Adrenal gland (tissue), 12 donors: ENCODE results near the gene AP1B1. TPM values are rescaled to one million over a fixed set of nuclear protein-coding genes. Genes with fewer than 3 reads are reported as not detected.

Experiments
- DNase-seq, 7 donors: peaks; one replicate each; pipeline ENCODE4 v3.0.0-alpha.2; 2019 to 2020
- H3K27ac ChIP-seq, 5 donors: fragments of 200-600 bp; sonication (generic) in 4 of 5; 1 replicate in 3 of 5; 2 replicates in 2 of 5; pipeline versions ENCODE4 v1.5.1 to v1.8.0; 2016 to 2020; ENCODE audit warnings: mild to moderate bottlenecking in 1 of 5
- H3K27me3 ChIP-seq: fragments of 200-600 bp; 2 replicates; pipeline ENCODE4 v1.8.0; 2021
- H3K36me3 ChIP-seq, 2 donors: fragments of 200-600 bp; replicated peaks in 1 of 2; 1 replicate in 1 of 2; 2 replicates in 1 of 2; pipeline versions ENCODE4 v1.5.1 to v1.8.0; 2018 to 2022
- H3K4me1 ChIP-seq, 2 donors: fragments of 200-600 bp; replicated peaks in 1 of 2; 1 replicate in 1 of 2; 2 replicates in 1 of 2; pipeline versions ENCODE4 v1.5.1 to v1.8.0; 2018 to 2021
- H3K4me3 ChIP-seq, 4 donors: fragments of 200-600 bp; sonication (generic) in 3 of 4; one replicate each; pipeline ENCODE4 v1.5.1; 2016 to 2018
- H3K9me3 ChIP-seq, 3 donors: fragments of 200-600 bp; sonication (generic) in 1 of 3; replicated peaks in 1 of 3; 1 replicate in 2 of 3; 2 replicates in 1 of 3; pipeline versions ENCODE4 v1.5.1 to v1.8.0; 2016 to 2021
- CTCF ChIP-seq, 6 experiments: fragments of 450-650 bp in 4 of 6; fragments of 200-600 bp in 2 of 6; sonication (generic) in 1 of 6; IDR thresholded peaks; 1 replicate in 5 of 6; 2 replicates in 1 of 6; pipeline versions ENCODE4 v1.5.1 to v1.8.0; 2016 to 2021; ENCODE audit warnings: antibody characterized with exemption in 6 of 6, mild to moderate bottlenecking in 2 of 6, moderate library complexity in 1 of 6
- POLR2A ChIP-seq, 2 donors: fragments of 450-650 bp; IDR thresholded peaks; one replicate each; pipeline ENCODE4 v1.6.1; 2017; ENCODE audit warnings: antibody characterized with exemption in 2 of 2, mild to moderate bottlenecking in 2 of 2, moderate library complexity in 1 of 2
- WGBS, 4 donors: extraction: QIAGEN DNeasy Blood & Tissue Kit in 2 of 4; methylation state at CpG; one replicate each; pipeline versions ENCODE4 v1.1.5 to v1.1.7; 2013 to 2017; 5-methylcytosine and 5-hydroxymethylcytosine counted together
- intact Hi-C, 2 donors: fragments of 100-400 bp; cut with DNase I; formaldehyde crosslinking; loops; one replicate each; pipeline versions ENCODE4 v1.14.1 to v1.15.0; 2022 to 2023
- polyA plus RNA-seq, 3 donors: library from polyadenylated mRNA; stranded (reverse); fragments of 200-250 nt in 2 of 3; fragments of 350-450 nt in 1 of 3; fragmentation: Illumina TruSeq in 1 of 3; extraction: RNeasy Lipid Tissue Mini Kit (QIAGEN cat#74804) in 1 of 3; gene quantifications; one replicate each; pipeline ENCODE4 v1.2.3, GENCODE V29; 2013 to 2014
- total RNA-seq, 9 donors: library from RNA; depleted of rRNA in 4 of 9; stranded (reverse); fragments of >200 nt in 4 of 9; fragments of 120-200 nt in 1 of 9; fragmentation: NEBNext Ultra II Directional in 1 of 9; extraction: Animal tissue kit (Norgen Biotek cat#: 25700) in 1 of 9; gene quantifications; one replicate each; pipeline versions ENCODE4 v1.1.0 to v1.2.4, GENCODE V29; 2013 to 2023
- donor health status: healthy with polysubstance abuse.
- donor health status: Bipolar disorder and iron deficiency.
- donor health status: DM: yes; HTN: yes; CAD: no.
- donor health status: DM: no; HTN: no; CAD: no.
- donor health status: DM: no; HTN: no; CAD: no.
- donor health status: DM: yes; HTN: yes; CAD: no.

The AP1B1 gene
- total and polyA plus RNA-seq, 12 donors = 47.6 to 190 (median 109) TPM

GRCh38 chr22:29352778-29353177, 35.6 kb downstream of the AP1B1 start:
- WGBS, 4 donors = 80 to 86% (median 83%) methylated on average over 9 of the region's 9 CpGs
- Histone ChIP-seq H3K9me3 (no peaks in the 10 kb centered on the region), H3K4me1 (no peaks in the 10 kb centered on the region), H3K36me3 (peaks cover 0 to 98% of the 10 kb centered on the region in 2 donors), H3K27me3 (no peaks in the 10 kb centered on the region), H3K4me3 (no peak overlapping the region), H3K27ac (no peak overlapping the region)
- DNase-seq = no peak
- TF ChIP-seq CTCF (IDR thresholded peaks at IDR 0.05) = no peak
- no peak for TF ChIP-seq POLR2A (IDR thresholded peaks at IDR 0.05)
- intact Hi-C loops = loop anchor here in 1 of 2 donors (5.0 kb wide), 1 partner anchor 35 kb away; the partner anchor contains the start of gene RASL10A

GRCh38 chr22:29351891-29352290, 36.5 kb downstream of the AP1B1 start:
- Histone ChIP-seq H3K9me3 (no peaks in the 10 kb centered on the region), H3K27ac (no peak overlapping the region), H3K4me1 (no peaks in the 10 kb centered on the region), H3K4me3 (no peak overlapping the region), H3K36me3 (peaks cover 0 to 99% of the 10 kb centered on the region in 2 donors), H3K27me3 (no peaks in the 10 kb centered on the region)
- intact Hi-C loops = loop anchor here in 1 of 2 donors (5.0 kb wide), 1 partner anchor 35 kb away; the partner anchor contains the start of gene RASL10A
- DNase-seq = no peak
- TF ChIP-seq POLR2A (IDR thresholded peaks at IDR 0.05) (no peak), CTCF (IDR thresholded peaks at IDR 0.05) (no peak)
- WGBS, 4 donors = 85 to 94% (median 88%) methylated on average over 2 to 9 of the region's 9 CpGs

- DNase-seq = no peak
- intact Hi-C loops = loop anchor here in 1 of 2 donors (5.0 kb wide), 1 partner anchor 34 kb away; the partner anchor contains the start of gene RASL10A
- Histone ChIP-seq H3K4me3 (no peak overlapping the region), H3K27me3 (no peaks in the 10 kb centered on the region), H3K9me3 (no peaks in the 10 kb centered on the region), H3K4me1 (no peaks in the 10 kb centered on the region), H3K36me3 (peaks cover 0 to 97% of the 10 kb centered on the region in 2 donors), H3K27ac (no peak overlapping the region)
- WGBS, 4 donors = 94 to 99% (median 96%) methylated on average over 3 to 6 of the region's 6 CpGs
- TF ChIP-seq POLR2A (IDR thresholded peaks at IDR 0.05) (no peak), CTCF (IDR thresholded peaks at IDR 0.05) (no peak)
These were observed 37.3 kb downstream of the AP1B1 start for GRCh38 chr22:29351042-29351441.

GRCh38 chr22:29348956-29349355, 39.4 kb downstream of the AP1B1 start:
- H3K4me3 ChIP-seq = no peak overlapping the region
- peaks cover 0 to 84% of the 10 kb centered on the region in 2 donors for H3K36me3 ChIP-seq
- H3K27me3 ChIP-seq = no peaks in the 10 kb centered on the region
- TF ChIP-seq CTCF (IDR thresholded peaks at IDR 0.05) (no peak), POLR2A (IDR thresholded peaks at IDR 0.05) (no peak)
- DNase-seq = no peak
- 90 to 93% (median 92%) methylated on average over 18 of the region's 18 CpGs for WGBS, 4 donors
- no peaks in the 10 kb centered on the region for H3K9me3 ChIP-seq
- H3K4me1 ChIP-seq = peaks cover 0 to 10% of the 10 kb centered on the region in 2 donors
- intact Hi-C loops = no loop called here
- H3K27ac ChIP-seq = no peak overlapping the region
